Hindlimb muscle (tissue), 1 donor: ENCODE measurements around the gene PLCXD3. TPM values are rescaled to one million over a fixed set of nuclear protein-coding genes. Genes with fewer than 3 reads are reported as not detected.

ENCODE experiments used
- DNase-seq: peaks from one replicate; pipeline ENCODE4 v3.0.0-alpha.2; 2013
- polyA plus RNA-seq: library from polyadenylated mRNA; unstranded; fragments of 120-200 nt; gene quantifications from one replicate; pipeline ENCODE4 v1.2.1, GENCODE V29; 2013; ENCODE audit not compliant: insufficient read length

The PLCXD3 gene
- polyA plus RNA-seq, 1 donor: 0.03 TPM

- DNase-seq: no peak
These were observed 97.9 kb downstream of the PLCXD3 start for GRCh38 chr5:41412496-41412895.

- no peak for DNase-seq
These were observed 99.7 kb downstream of the PLCXD3 start for GRCh38 chr5:41410737-41411136.

- no peak for DNase-seq
These were observed 100.1 kb downstream of the PLCXD3 start for GRCh38 chr5:41410307-41410706.

- DNase-seq: no peak
These were observed 101.5 kb downstream of the PLCXD3 start for GRCh38 chr5:41408676-41409443.

- DNase-seq: no peak
These were observed 103.5 kb downstream of the PLCXD3 start for GRCh38 chr5:41406936-41407335.

GRCh38 chr5:41406424-41406823, 104.0 kb downstream of the PLCXD3 start:
- no peak for DNase-seq

- DNase-seq: no peak
These were observed 105.6 kb downstream of the PLCXD3 start for GRCh38 chr5:41404757-41405156.

- no peak for DNase-seq
These were observed 106.6 kb downstream of the PLCXD3 start for GRCh38 chr5:41403846-41404245.

- no peak for DNase-seq
These were observed 107.6 kb downstream of the PLCXD3 start for GRCh38 chr5:41402845-41403244.

- DNase-seq: no peak
These were observed 110.6 kb downstream of the PLCXD3 start for GRCh38 chr5:41399839-41400238.

GRCh38 chr5:41392016-41392415, 118.4 kb downstream of the PLCXD3 start:
- DNase-seq: no peak

- no peak for DNase-seq
These were observed 135.8 kb downstream of the PLCXD3 start for GRCh38 chr5:41374631-41375030.

- DNase-seq: no peak
These were observed 137.2 kb downstream of the PLCXD3 start for GRCh38 chr5:41373230-41373629.

GRCh38 chr5:41371738-41372137, 138.7 kb downstream of the PLCXD3 start:
- no peak for DNase-seq

- no peak for DNase-seq
These were observed 139.9 kb downstream of the PLCXD3 start for GRCh38 chr5:41370482-41370881.

GRCh38 chr5:41369799-41370198, 140.6 kb downstream of the PLCXD3 start:
- DNase-seq: no peak

- DNase-seq: no peak
These were observed 142.2 kb downstream of the PLCXD3 start for GRCh38 chr5:41368158-41368557.

- no peak for DNase-seq
These were observed 145.0 kb downstream of the PLCXD3 start for GRCh38 chr5:41365369-41365768.

- DNase-seq: peak; percentile 32
These were observed 146.1 kb downstream of the PLCXD3 start for GRCh38 chr5:41364346-41364745.

- no peak for DNase-seq
These were observed 146.9 kb downstream of the PLCXD3 start for GRCh38 chr5:41363343-41363986.

GRCh38 chr5:41356786-41357185, 153.6 kb downstream of the PLCXD3 start:
- DNase-seq: no peak

- DNase-seq: no peak
These were observed 160.6 kb downstream of the PLCXD3 start for GRCh38 chr5:41349846-41350245.

GRCh38 chr5:41347569-41347968, 162.8 kb downstream of the PLCXD3 start:
- DNase-seq: no peak

GRCh38 chr5:41346609-41347008, 163.8 kb downstream of the PLCXD3 start:
- no peak for DNase-seq
